SK-N-SH (cell line): ENCODE measurements around the gene CADM1. TPM values are rescaled to one million over a fixed set of nuclear protein-coding genes. Genes with fewer than 3 reads are reported as not detected.

Experiments
- CTCF ChIA-PET: fragments of 300-600, 350-600 bp; formaldehyde crosslinking; extraction: SDS; loops from one replicate; lab custom pipeline; 2021; lab: Yijun Ruan, JAX
- POLR2A ChIA-PET: fragments of 350-600 bp; sonication (Branson Sonifier 250); formaldehyde crosslinking; extraction: SDS; loops from one replicate; lab custom pipeline; 2020; ENCODE audit warnings: antibody characterized with exemption, inconsistent platforms; lab: Yijun Ruan, JAX
- DNase-seq: peaks from one replicate; pipeline ENCODE4 v3.0.0; 2012
- H2AFZ ChIP-seq: fragments of 200-600 bp; sonication (generic); 2 replicates; pipeline ENCODE4 v1.8.1; 2016; ENCODE audit warnings: antibody characterized with exemption, mild to moderate bottlenecking, low read depth
- H3F3A ChIP-seq: fragments of 200-600 bp; sonication (generic); replicated peaks from 2 replicates; pipeline ENCODE3; 2016; ENCODE audit warnings: antibody characterized with exemption, mild to moderate bottlenecking; ENCODE audit not compliant: insufficient read depth
- H3K27ac ChIP-seq, 2 experiments: fragments of 200-500 bp in 1 of 2; fragments of 200-600 bp in 1 of 2; sonication (Bioruptor generic) in 1 of 2; sonication (generic), shearing (Covaris generic) in 1 of 2; 2 replicates each; pipeline versions ENCODE4 v1.5.1 to v1.6.1; 2014 to 2016; ENCODE audit warnings: low read depth in 2 of 2, inconsistent platforms in 1 of 2, low read length in 1 of 2, mild to moderate bottlenecking in 1 of 2, mixed read lengths in 1 of 2
- H3K27me3 ChIP-seq: fragments of 200-600 bp; sonication (generic), shearing (Covaris generic); 2 replicates; pipeline ENCODE4 v1.6.1; 2016; ENCODE audit warnings: mixed run types; ENCODE audit not compliant: insufficient read depth
- H3K36me3 ChIP-seq, 2 experiments: fragments of 200-500 bp in 1 of 2; fragments of 200-600 bp in 1 of 2; sonication (Bioruptor generic) in 1 of 2; sonication (generic) in 1 of 2; replicated peaks in 1 of 2; 2 replicates each; pipeline versions ENCODE3 to v1.5.1; 2014 to 2016; ENCODE audit warnings: low read length in 1 of 2, mild to moderate bottlenecking in 1 of 2; ENCODE audit not compliant: insufficient read depth in 2 of 2, control insufficient read depth in 1 of 2
- H3K4me1 ChIP-seq, 2 experiments: fragments of 200-500 bp in 1 of 2; fragments of 200-600 bp in 1 of 2; sonication (Bioruptor generic) in 1 of 2; sonication (generic), shearing (Covaris generic) in 1 of 2; 2 replicates each; pipeline versions ENCODE4 v1.5.1 to v1.6.1; 2014 to 2016; ENCODE audit warnings: low read depth in 1 of 2, low read length in 1 of 2, mixed run types in 1 of 2; ENCODE audit not compliant: insufficient read depth in 2 of 2, control insufficient read depth in 1 of 2
- H3K4me2 ChIP-seq: fragments of 200-600 bp; sonication (generic), shearing (Covaris generic); 2 replicates; pipeline ENCODE4 v1.6.1; 2017; ENCODE audit warnings: mixed run types
- H3K4me3 ChIP-seq, 2 experiments: fragments of 200-500 bp in 1 of 2; fragments of 200-600 bp in 1 of 2; sonication (Bioruptor generic) in 1 of 2; sonication (generic), shearing (Covaris generic) in 1 of 2; 2 replicates each; pipeline versions ENCODE4 v1.5.1 to v1.8.1; 2014 to 2016; ENCODE audit warnings: low read depth in 2 of 2, inconsistent platforms in 1 of 2, low read length in 1 of 2, mild to moderate bottlenecking in 1 of 2, mixed read lengths in 1 of 2, moderate library complexity in 1 of 2
- H3K79me2 ChIP-seq: fragments of 200-600 bp; sonication (generic); 2 replicates; pipeline ENCODE4 v1.8.1; 2017; ENCODE audit warnings: mild to moderate bottlenecking; ENCODE audit not compliant: insufficient read depth
- H3K9ac ChIP-seq: fragments of 200-600 bp; sonication (generic); 2 replicates; pipeline ENCODE4 v1.6.1; 2017; ENCODE audit warnings: mixed run types
- H3K9me2 ChIP-seq: fragments of 200-600 bp; sonication (generic); 2 replicates; pipeline ENCODE4 v1.6.1; 2017; ENCODE audit warnings: mixed run types
- H3K9me3 ChIP-seq: fragments of 200-600 bp; sonication (generic); 2 replicates; pipeline ENCODE4 v1.6.1; 2017; ENCODE audit warnings: mixed run types, mild to moderate bottlenecking, moderate library complexity
- H4K20me1 ChIP-seq: fragments of 200-600 bp; sonication (generic); 2 replicates; pipeline ENCODE4 v1.6.1; 2017; ENCODE audit warnings: mild to moderate bottlenecking, mixed run types; ENCODE audit not compliant: insufficient read depth
- EP300 ChIP-seq, 2 experiments: IDR thresholded peaks; 2 replicates each; pipeline versions ENCODE4 v1.4.0 to v1.6.1; 2012; ENCODE audit warnings: borderline replicate concordance in 1 of 2, low read depth in 1 of 2, low read length in 1 of 2
- FOXJ3 ChIP-seq: sonication (generic); formaldehyde crosslinking; IDR thresholded peaks from 2 replicates; pipeline ENCODE4 v1.5.1; 2020; ENCODE audit warnings: mild to moderate bottlenecking, missing genetic modification reagents
- GATA2 ChIP-seq: sonication (generic); formaldehyde crosslinking; IDR thresholded peaks from 2 replicates; pipeline ENCODE4 v1.5.0; 2020; ENCODE audit warnings: mild to moderate bottlenecking, missing genetic modification reagents
- NFIC ChIP-seq: IDR thresholded peaks from 2 replicates; pipeline ENCODE4 v1.4.0; 2012; ENCODE audit warnings: borderline replicate concordance
- RCOR1 ChIP-seq: fragments of 150-350 bp; IDR thresholded peaks from 2 replicates; pipeline ENCODE4 v1.6.1; 2017; ENCODE audit warnings: antibody characterized with exemption, low read length
- SMC3 ChIP-seq: IDR thresholded peaks from 2 replicates; pipeline ENCODE4 v1.6.1; 2012; ENCODE audit warnings: low read depth, low read length, improper control_type of control experiment
- WGBS: methylation state at CpG from one replicate; pipeline ENCODE4 v1.1.6; 2017; ENCODE audit warnings: low lambda C conversion rate; 5-methylcytosine and 5-hydroxymethylcytosine counted together
- polyA plus RNA-seq, 3 experiments: library from polyadenylated mRNA; depleted of rRNA; stranded (reverse); fragments of >200 nt; gene quantifications; 2 replicates each; pipeline ENCODE4 v1.2.3, GENCODE V29; 2012
- TF ChIP-seq, protein P1 (sequence below): IDR thresholded peaks from 2 replicates; pipeline ENCODE4 v1.6.1; 2012; ENCODE audit warnings: mild to moderate bottlenecking, low read depth, low read length, moderate library complexity
- TF ChIP-seq, protein P2 (sequence below): fragments of 200-600 bp; sonication (generic); IDR thresholded peaks from 2 replicates; pipeline ENCODE4 v1.6.1; 2017; ENCODE audit warnings: antibody characterized with exemption, mild to moderate bottlenecking, moderate library complexity

CADM1 gene
- polyA plus RNA-seq, 1 of the 3 experiments (the other 2 are of a cell fraction) = 7.9 TPM

DNA sequence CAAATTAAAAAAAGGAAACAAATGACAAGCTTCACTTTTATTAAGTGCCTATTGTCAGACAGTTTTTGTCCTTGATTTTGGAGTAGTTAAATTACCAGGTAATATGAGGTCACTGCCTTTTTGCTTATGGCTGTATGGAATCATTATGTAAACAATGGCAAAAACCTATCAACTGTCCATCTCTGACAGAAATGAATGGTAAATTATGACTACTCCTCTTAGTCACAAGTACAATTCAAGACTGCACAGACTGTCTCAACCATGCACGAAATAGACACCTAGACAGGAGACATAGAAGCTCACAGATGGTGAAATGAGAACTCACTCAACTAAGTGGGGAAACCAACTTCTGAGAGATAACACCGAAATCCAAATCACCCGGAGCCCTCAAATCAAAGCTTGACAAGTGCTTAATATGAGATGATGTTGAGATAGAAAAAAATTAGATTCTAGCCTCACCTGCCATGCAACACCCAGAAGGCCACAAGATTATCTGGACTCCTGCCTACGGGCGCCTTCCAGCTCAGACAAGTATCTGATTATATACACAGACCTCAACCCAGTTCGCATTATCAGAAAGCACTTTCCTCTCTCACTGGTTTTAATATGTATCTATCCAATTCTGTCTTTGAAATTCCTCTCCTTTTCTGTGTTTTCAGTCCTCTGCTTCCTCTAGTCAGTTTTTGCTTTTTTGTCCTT lies 199.3 kb downstream of the CADM1 start:
- no peak overlapping the region for H2AFZ ChIP-seq
- no peak overlapping the region for H3K4me3 ChIP-seq
- no peaks in the 10 kb centered on the region for H3F3A ChIP-seq
- H4K20me1 ChIP-seq = no peaks in the 10 kb centered on the region
- H3K4me1 ChIP-seq = peaks cover 0 to 24% of the 10 kb centered on the region in 2 experiments; a peak in 2 of 4 replicates
- TF ChIP-seq RCOR1 (peak; percentile 69; the same call in 1 of the 2 replicates), EP300 (IDR thresholded peaks at IDR 0.05; ENCODE audit: borderline replicate concordance in 1 of 2, low read depth in 1 of 2, low read length in 1 of 2) (peak in 1 of 2 experiments; percentile 75; a peak in 2 of 4 replicates), FOXJ3 (CRISPR knock-in tag) (0 out of 2 replicates have a peak, but pooled peaks have one; percentile 38), GATA2 (CRISPR knock-in tag) (peak; percentile 74), NFIC (no peak), SMC3 (no peak)
- TF ChIP-seq, protein P1, sequence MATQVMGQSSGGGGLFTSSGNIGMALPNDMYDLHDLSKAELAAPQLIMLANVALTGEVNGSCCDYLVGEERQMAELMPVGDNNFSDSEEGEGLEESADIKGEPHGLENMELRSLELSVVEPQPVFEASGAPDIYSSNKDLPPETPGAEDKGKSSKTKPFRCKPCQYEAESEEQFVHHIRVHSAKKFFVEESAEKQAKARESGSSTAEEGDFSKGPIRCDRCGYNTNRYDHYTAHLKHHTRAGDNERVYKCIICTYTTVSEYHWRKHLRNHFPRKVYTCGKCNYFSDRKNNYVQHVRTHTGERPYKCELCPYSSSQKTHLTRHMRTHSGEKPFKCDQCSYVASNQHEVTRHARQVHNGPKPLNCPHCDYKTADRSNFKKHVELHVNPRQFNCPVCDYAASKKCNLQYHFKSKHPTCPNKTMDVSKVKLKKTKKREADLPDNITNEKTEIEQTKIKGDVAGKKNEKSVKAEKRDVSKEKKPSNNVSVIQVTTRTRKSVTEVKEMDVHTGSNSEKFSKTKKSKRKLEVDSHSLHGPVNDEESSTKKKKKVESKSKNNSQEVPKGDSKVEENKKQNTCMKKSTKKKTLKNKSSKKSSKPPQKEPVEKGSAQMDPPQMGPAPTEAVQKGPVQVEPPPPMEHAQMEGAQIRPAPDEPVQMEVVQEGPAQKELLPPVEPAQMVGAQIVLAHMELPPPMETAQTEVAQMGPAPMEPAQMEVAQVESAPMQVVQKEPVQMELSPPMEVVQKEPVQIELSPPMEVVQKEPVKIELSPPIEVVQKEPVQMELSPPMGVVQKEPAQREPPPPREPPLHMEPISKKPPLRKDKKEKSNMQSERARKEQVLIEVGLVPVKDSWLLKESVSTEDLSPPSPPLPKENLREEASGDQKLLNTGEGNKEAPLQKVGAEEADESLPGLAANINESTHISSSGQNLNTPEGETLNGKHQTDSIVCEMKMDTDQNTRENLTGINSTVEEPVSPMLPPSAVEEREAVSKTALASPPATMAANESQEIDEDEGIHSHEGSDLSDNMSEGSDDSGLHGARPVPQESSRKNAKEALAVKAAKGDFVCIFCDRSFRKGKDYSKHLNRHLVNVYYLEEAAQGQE = no peak
- TF ChIP-seq, protein P2, sequence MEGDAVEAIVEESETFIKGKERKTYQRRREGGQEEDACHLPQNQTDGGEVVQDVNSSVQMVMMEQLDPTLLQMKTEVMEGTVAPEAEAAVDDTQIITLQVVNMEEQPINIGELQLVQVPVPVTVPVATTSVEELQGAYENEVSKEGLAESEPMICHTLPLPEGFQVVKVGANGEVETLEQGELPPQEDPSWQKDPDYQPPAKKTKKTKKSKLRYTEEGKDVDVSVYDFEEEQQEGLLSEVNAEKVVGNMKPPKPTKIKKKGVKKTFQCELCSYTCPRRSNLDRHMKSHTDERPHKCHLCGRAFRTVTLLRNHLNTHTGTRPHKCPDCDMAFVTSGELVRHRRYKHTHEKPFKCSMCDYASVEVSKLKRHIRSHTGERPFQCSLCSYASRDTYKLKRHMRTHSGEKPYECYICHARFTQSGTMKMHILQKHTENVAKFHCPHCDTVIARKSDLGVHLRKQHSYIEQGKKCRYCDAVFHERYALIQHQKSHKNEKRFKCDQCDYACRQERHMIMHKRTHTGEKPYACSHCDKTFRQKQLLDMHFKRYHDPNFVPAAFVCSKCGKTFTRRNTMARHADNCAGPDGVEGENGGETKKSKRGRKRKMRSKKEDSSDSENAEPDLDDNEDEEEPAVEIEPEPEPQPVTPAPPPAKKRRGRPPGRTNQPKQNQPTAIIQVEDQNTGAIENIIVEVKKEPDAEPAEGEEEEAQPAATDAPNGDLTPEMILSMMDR = no peak
- no peaks in the 10 kb centered on the region for H3K79me2 ChIP-seq
- no peak overlapping the region for H3K4me2 ChIP-seq
- no peaks in the 10 kb centered on the region for H3K9me3 ChIP-seq
- DNase-seq = peak; percentile 13
- 50% methylated on average over 6 of the region's 6 CpGs for WGBS
- peak overlapping the region in 1 of 2 experiments; percentile 89; a peak in 2 of 4 replicates for H3K27ac ChIP-seq
- ChIA-PET CTCF (interaction anchor here (0.7 to 1.5 kb wide), 6 partner anchors 15 to 1387 kb away, joined by 3 to 5 read pairs (median 4); no protein-coding TSS in a partner anchor), POLR2A (interaction anchor here (0.8 to 1.3 kb wide), 2 partner anchors 12 to 14 kb away, joined by 3 to 4 read pairs; no protein-coding TSS in a partner anchor)
- H3K36me3 ChIP-seq = no peaks in the 10 kb centered on the region
- no peaks in the 10 kb centered on the region; the same call in 1 of the 2 replicates for H3K9me2 ChIP-seq
- H3K9ac ChIP-seq = no peak overlapping the region
- H3K27me3 ChIP-seq = no peaks in the 10 kb centered on the region
